GM12801 (cell line): Measurements from ENCODE around the gene ZNF319.

ENCODE experiments used
- CTCF ChIP-seq: IDR thresholded peaks from one replicate; pipeline ENCODE4 v1.5.1; 2011; ENCODE audit warnings: control low read depth; ENCODE audit not compliant: insufficient read length; ENCODE audit errors: extremely low read depth

The ZNF319 gene

GRCh38 chr16:57944970-57945739 is 55.3 kb downstream of the ZNF319 start:
- TF ChIP-seq CTCF: no peak
